Measurements from ENCODE around the gene TMED10.
"Not testable (repeated sequence)": the region's sequence is repeated elsewhere in the genome, so short reads cannot be mapped to it uniquely, and the experiment has no call there.

TMED10 gene

DNA sequence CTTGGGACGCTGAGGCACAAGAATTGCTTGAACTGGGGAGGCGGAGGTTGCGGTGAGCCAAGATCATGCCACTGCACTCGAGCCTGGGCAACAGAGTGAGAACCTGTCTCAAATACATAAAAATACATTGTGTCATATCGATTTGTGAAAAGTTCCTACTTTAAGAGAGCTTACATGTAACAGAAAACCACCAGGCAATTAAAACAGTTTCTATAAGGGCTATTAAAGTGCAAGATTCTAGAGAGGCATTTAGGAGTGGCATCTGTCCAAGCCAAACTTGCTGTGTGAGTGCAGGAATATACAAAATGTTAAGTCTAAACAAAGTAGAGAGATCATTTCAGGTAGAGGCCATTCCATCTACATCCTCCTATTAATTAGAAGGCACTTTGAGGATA, 47.8 kb downstream of the TMED10 start:
- no peak for DNase-seq (ENCODE audit: low read depth in 2 of 2, low spot score in 1 of 2)

GRCh38 chr14:75127903-75128595, 48.4 kb downstream of the TMED10 start:
- no peak for DNase-seq (ENCODE audit: low read depth in 2 of 2, low spot score in 1 of 2)

GRCh38 chr14:75127474-75127820, 49.0 kb downstream of the TMED10 start:
- not testable (repeated sequence) for DNase-seq (ENCODE audit: low read depth in 2 of 2, low spot score in 1 of 2)

DNA sequence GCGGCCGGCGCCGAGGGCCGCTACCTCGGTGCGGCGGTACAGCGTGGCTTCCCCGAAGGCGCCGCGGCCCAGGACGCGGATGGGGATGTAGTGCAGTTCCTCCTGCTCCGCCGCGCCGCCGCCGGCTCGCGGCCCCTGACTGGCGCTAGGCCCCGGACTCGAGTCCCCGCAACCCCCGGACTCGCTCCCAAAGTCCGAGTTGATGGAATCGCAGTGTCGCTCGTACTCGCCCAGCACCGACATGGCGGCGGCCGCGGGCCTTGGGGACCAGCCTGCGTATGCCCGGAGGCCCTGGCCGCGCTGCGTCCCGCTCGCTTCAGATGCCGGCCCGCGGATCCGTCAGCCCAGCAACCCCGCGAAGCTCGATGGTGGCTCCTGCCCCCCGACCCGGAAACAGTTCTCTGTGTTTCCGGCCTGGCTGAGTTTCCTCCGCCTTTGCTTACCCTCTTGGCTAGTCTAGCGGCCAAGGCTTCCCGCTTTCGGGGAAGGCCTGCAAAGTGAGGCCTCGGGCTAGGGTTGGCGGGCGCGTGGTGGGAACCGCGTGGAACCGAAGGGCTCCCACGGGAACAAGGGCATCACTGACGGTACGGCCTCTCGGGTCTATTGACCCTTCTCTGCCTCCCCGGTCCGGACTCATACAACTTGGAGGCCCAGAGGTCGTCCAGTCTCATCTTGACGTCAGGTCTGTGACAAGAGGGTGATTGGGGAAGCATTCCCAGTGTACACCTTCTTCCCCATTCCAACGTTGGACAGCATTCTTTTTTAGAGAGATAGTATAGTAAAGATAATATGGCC, 49.5 kb downstream of the TMED10 start, which contains the start of gene NEK9:
Gene NEK9, minus strand, starts transcription at position 370 of the 795 bp plus-strand sequence. Its CDS starts 127 bp downstream, at position 243.
- peak; percentile 71 to 81 for DNase-seq (ENCODE audit: low read depth in 2 of 2, low spot score in 1 of 2)

DNA sequence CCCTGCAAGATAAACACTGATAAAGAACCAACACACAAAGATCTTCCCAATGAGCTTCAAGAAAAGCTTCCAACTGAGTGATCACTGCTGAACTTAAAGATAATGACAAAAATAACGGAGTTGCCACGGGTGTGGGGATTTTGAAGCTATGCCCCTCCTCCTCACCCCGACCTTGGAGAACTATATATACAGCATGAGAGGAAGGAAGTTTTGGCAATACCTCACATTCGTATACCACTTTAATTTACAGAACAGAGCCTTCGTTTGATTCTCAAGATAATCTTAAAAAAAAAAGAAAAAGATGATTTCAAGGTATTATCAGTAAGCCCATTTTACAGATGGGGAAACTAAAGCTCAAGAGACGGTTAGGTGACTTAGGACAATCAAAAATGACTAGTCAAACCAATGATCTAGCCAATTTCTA, 50.3 kb downstream of the TMED10 start:
- no peak for DNase-seq (ENCODE audit: low read depth in 2 of 2, low spot score in 1 of 2)

DNA sequence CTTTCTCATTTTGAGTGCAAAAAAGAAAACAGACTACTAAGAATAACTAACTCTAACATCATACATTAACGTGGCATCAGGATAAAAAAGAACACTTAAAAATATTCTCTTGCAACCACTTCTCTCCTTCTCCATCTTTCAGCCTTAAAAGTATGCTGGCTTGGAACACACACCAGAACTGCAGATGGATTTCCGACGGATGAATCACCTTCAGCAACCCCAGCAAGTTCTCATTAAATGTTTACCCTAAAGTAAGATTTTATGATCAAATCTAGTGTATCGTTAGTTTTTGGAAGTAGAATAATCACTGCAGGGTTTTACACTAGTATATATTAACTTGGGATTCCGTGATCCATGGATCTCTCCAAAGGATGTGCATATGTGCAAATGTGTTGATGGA, 50.8 kb downstream of the TMED10 start:
- no peak for DNase-seq (ENCODE audit: low read depth in 2 of 2, low spot score in 1 of 2)

- DNase-seq (ENCODE audit: low read depth in 2 of 2, low spot score in 1 of 2), result no peak
These were observed 52.4 kb downstream of the TMED10 start for GRCh38 chr14:75123991-75124390.

DNA sequence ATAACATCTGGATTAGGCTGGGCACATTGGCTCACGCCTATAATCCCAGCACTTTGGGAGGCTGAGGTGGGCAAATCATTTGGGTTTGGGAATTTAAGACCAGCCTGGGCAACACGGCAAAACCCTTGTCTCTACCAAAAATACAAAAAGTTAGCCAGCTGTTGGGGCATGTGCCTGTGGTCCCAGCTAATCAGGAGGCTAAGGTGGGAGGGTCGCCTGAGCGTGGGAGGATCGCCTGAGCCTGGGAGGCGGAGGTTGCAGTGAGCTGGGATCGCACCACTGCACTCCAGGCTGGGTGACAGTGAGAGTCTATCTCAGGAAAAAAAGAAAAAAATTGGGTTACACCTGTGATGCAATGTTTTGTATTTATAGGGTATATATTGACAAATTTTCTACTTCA, 54.9 kb downstream of the TMED10 start:
- DNase-seq (ENCODE audit: low read depth in 2 of 2, low spot score in 1 of 2), result no peak

- no peak for DNase-seq (ENCODE audit: low read depth in 2 of 2, low spot score in 1 of 2)
These were observed 55.7 kb downstream of the TMED10 start for GRCh38 chr14:75120541-75121291.

DNA sequence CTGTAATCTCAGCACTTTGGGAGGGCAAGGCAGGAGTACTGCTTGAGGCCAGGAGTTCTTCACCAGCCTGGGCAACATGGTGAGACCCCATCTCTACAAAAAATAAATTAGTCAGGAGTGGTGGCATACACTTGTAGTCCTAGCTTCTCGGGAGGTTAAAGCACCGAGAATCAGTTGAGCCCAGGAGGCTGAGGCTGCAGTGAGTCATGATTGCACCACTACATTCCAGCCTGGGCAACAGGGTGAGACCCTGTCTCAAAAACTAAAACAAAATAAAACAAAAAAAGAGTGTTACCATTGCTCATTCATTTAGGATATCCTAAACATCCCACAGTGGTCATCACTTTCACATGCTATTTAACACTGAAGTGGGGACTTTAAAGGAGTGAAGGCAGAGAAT, 57.4 kb downstream of the TMED10 start:
- no peak for DNase-seq (ENCODE audit: low read depth in 2 of 2, low spot score in 1 of 2)

DNA sequence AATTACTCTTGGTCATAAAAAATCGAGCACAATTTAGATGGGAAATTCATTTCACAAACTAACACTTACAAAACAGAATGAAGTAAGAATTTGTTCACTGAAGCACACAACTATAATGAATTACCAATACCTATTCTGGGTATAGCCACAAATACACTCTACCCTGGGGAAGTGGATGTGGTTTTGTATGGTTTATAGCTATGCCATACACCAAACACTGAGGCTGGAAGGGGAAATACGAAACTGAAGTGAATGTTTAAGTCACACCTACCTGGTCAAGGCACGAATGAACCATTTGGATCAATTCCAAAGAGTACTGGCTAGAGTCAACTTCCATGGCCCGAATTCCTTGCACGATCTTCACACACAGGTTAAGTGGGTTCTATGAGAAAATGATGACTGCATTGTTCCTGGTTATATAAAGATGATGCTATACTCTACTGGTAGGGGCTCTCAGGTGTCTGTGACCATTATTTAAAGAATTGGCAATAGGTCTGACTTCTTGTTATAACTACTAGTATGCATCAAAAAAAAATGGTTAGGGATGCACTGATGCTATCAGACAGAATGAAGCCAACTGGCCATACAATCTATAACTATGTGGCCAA, 62.4 kb downstream of the TMED10 start:
- DNase-seq (ENCODE audit: low read depth in 2 of 2, low spot score in 1 of 2), result no peak

DNA sequence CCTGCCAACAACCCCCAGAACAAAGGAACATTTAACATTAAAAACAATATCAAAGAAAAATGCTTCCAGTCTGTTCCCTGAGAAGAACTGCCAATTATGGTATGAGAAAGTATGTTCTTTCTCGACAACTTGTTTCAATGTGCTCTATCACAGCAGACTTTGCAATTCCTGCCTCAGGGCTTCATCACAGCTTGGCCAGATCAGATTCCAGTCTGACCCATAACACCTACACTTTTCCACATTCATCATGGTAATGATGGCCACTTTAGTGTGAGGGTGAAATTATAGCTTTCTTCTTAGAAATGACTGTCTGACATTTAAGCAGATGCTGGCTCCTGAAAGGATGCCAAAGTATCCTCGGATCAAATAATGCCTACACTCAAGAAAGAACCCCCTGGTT, 66.5 kb downstream of the TMED10 start:
- DNase-seq (ENCODE audit: low read depth in 2 of 2, low spot score in 1 of 2), result no peak

- no peak for DNase-seq (ENCODE audit: low read depth in 2 of 2, low spot score in 1 of 2)
These were observed 69.2 kb downstream of the TMED10 start for GRCh38 chr14:75107186-75107585.

GRCh38 chr14:75101491-75101890, 74.9 kb downstream of the TMED10 start:
- DNase-seq (ENCODE audit: low read depth in 2 of 2, low spot score in 1 of 2), result no peak

GRCh38 chr14:75098682-75099081, 77.7 kb downstream of the TMED10 start:
- DNase-seq (ENCODE audit: low read depth in 2 of 2, low spot score in 1 of 2), result no peak

DNA sequence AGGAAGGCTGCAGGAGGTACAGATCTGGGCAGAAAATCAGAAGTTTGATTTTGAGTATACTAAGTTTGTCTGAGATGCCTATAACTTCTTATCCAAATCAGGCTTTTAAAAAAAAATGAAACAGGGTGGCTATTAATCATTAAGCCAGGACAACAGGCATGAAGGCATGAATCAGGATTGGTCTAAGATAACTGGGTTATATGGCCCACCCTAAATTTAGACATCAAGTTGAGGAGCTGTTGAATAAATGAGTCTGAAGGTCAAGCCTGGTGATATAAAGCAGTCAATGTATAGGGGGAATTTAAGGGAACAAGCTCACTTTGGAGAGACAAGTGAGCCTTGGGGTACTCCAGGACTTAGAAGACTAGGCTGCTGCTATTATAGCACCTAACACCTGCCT, 78.2 kb downstream of the TMED10 start:
- no peak for DNase-seq (ENCODE audit: low read depth in 2 of 2, low spot score in 1 of 2)

DNA sequence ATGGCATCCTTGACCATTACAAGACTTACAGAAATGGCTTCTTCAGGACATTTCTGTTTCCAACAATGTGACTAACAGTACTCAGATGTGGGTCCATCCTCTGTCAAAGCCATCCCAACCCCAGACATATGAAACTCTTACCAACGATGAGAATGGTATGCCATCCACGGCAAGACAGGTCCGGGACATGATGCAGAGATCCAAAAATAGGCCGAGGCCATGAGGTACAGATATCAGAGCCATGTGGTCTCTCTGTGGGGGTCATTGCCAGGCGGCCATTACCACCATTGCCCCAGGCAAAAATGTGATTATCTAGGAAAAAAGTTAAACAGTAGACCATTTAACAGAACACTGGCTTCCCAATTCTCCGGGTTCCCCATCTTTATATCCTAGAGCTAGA, 79.5 kb downstream of the TMED10 start:
- no peak for DNase-seq (ENCODE audit: low read depth in 2 of 2, low spot score in 1 of 2)

GRCh38 chr14:75095690-75096089, 80.7 kb downstream of the TMED10 start:
- DNase-seq (ENCODE audit: low read depth in 2 of 2, low spot score in 1 of 2), result no peak

GRCh38 chr14:75094896-75095295, 81.5 kb downstream of the TMED10 start:
- DNase-seq (ENCODE audit: low read depth in 2 of 2, low spot score in 1 of 2), result no peak

GRCh38 chr14:75092698-75093097, 83.7 kb downstream of the TMED10 start:
- no peak for DNase-seq (ENCODE audit: low read depth in 2 of 2, low spot score in 1 of 2)

DNA sequence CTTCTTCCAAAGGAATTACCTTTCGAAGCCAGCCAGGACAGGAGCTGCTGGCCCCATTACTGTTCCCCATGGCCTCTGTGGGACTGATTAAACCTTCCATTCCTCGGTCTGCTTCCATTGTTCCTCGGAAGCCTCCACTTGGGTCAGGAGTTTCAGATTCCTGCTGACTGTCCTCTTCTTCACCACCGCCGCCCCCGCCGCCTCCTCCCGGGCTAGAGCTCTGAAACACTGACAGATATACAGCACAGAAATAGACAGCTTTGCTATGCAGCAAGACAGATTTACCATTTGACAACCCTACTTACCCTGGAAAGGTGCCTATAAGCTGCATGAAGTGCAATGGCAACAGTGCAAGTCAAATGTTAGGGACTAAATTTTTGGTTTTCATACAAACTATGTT, 85.2 kb downstream of the TMED10 start:
- DNase-seq (ENCODE audit: low read depth in 2 of 2, low spot score in 1 of 2), result no peak

GRCh38 chr14:75090353-75090752, 86.1 kb downstream of the TMED10 start:
- DNase-seq (ENCODE audit: low read depth in 2 of 2, low spot score in 1 of 2), result no peak

All from stimulated activated CD8-positive, alpha-beta memory T cell treated with anti-CD3 and anti-CD28 coated beads, Interleukin-4, amount 100 ng/mL, for 4 hours (primary cell).